IMR-90 (cell line): ENCODE results near the gene FBXL16. TPM values are rescaled to one million over a fixed set of nuclear protein-coding genes. Genes with fewer than 3 reads are reported as not detected.

Source experiments
- ATAC-seq: fragments of 200-7000 bp; cut with Tn5 transposase; 2 replicates; pipeline ENCODE4 v1.9.1; 2020; ENCODE audit warnings: low read depth, mild to moderate bottlenecking, moderate library complexity
- BruUV-seq: library from RNA; stranded (reverse); fragments of 400-500 nt; replicated peaks from 2 replicates; lab custom pipeline; 2021; lab: Mats Ljungman, UMichigan
- CTCF ChIA-PET: fragments of 300-600 bp; formaldehyde crosslinking; extraction: SDS; loops from one replicate; lab custom pipeline; 2021; ENCODE audit warnings: antibody characterized with exemption; lab: Yijun Ruan, JAX
- POLR2A ChIA-PET: fragments of 300-600 bp; sonication (Branson Sonifier 250); formaldehyde crosslinking; loops from one replicate; lab custom pipeline; 2022; ENCODE audit warnings: antibody characterized with exemption; ENCODE audit not compliant: unreplicated experiment; lab: Charles Lee
- DNase-seq: peaks from one replicate; pipeline ENCODE4 v3.0.0; 2013
- H2AFZ ChIP-seq: replicated peaks from 2 replicates; pipeline ENCODE3; 2013; ENCODE audit warnings: low read length, mild to moderate bottlenecking; ENCODE audit not compliant: poor library complexity
- H2AK5ac ChIP-seq: 2 replicates; pipeline ENCODE4 v1.6.1; 2013; ENCODE audit warnings: low read depth, low read length, inconsistent platforms
- H2AK9ac ChIP-seq: replicated peaks from 2 replicates; pipeline ENCODE3; 2013; ENCODE audit warnings: mild to moderate bottlenecking, low read depth, low read length, moderate library complexity; ENCODE audit not compliant: poor library complexity
- H2BK120ac ChIP-seq: 2 replicates; pipeline ENCODE4 v1.6.1; 2013; ENCODE audit warnings: low read depth, low read length, inconsistent platforms
- H2BK15ac ChIP-seq: 3 replicates; pipeline ENCODE4 v1.6.1; 2013; ENCODE audit warnings: low read depth, low read length, inconsistent platforms
- H2BK20ac ChIP-seq: 2 replicates; pipeline ENCODE4 v1.6.1; 2013; ENCODE audit warnings: low read depth, mild to moderate bottlenecking, inconsistent platforms, low read length, moderate library complexity
- H2BK5ac ChIP-seq: 2 replicates; pipeline ENCODE4 v1.6.1; 2013; ENCODE audit warnings: mild to moderate bottlenecking, low read depth, low read length, inconsistent platforms; ENCODE audit not compliant: poor library complexity, severe bottlenecking
- H3K14ac ChIP-seq: replicated peaks from 2 replicates; pipeline ENCODE4 v1.6.1; 2013; ENCODE audit warnings: low read depth, low read length, inconsistent platforms
- H3K18ac ChIP-seq: 2 replicates; pipeline ENCODE4 v1.6.1; 2013; ENCODE audit warnings: low read depth, low read length, control low read depth
- H3K23ac ChIP-seq: 2 replicates; pipeline ENCODE4 v1.6.1; 2013; ENCODE audit warnings: low read depth, low read length, inconsistent platforms
- H3K27ac ChIP-seq: 2 replicates; pipeline ENCODE4 v1.5.1; 2013; ENCODE audit warnings: mild to moderate bottlenecking, control low read depth, low read length; ENCODE audit not compliant: insufficient read depth
- H3K27me3 ChIP-seq: 2 replicates; pipeline ENCODE4 v1.6.1; 2013; ENCODE audit warnings: low read length; ENCODE audit not compliant: control insufficient read depth, insufficient read depth
- H3K36me3 ChIP-seq: 2 replicates; pipeline ENCODE4 v1.6.1; 2013; ENCODE audit warnings: low read length, mixed read lengths; ENCODE audit not compliant: control insufficient read depth, insufficient read depth
- H3K4ac ChIP-seq: 2 replicates; pipeline ENCODE4 v1.6.1; 2013; ENCODE audit warnings: low read depth, low read length, inconsistent platforms
- H3K4me1 ChIP-seq: 2 replicates; pipeline ENCODE4 v1.6.1; 2013; ENCODE audit warnings: low read length, mixed read lengths; ENCODE audit not compliant: control insufficient read depth, insufficient read depth
- H3K4me2 ChIP-seq: 2 replicates; pipeline ENCODE4 v1.6.1; 2013; ENCODE audit warnings: low read depth, mild to moderate bottlenecking, control low read depth, low read length, moderate library complexity
- H3K4me3 ChIP-seq: 2 replicates; pipeline ENCODE4 v1.5.1; 2013; ENCODE audit warnings: low read depth, mild to moderate bottlenecking, control low read depth, low read length, moderate library complexity; ENCODE audit not compliant: insufficient read depth
- H3K56ac ChIP-seq: 2 replicates; pipeline ENCODE4 v1.6.1; 2013; ENCODE audit warnings: low read length, inconsistent platforms; ENCODE audit not compliant: insufficient read depth; ENCODE audit errors: extremely low read depth
- H3K79me1 ChIP-seq, 2 experiments: 2 replicates each; pipeline ENCODE4 v1.6.1; 2013; ENCODE audit warnings: low read length in 2 of 2, inconsistent platforms in 1 of 2, low read depth in 1 of 2
- H3K9ac ChIP-seq: 2 replicates; pipeline ENCODE4 v1.6.1; 2013; ENCODE audit warnings: low read depth, low read length, control low read depth
- H3K9me1 ChIP-seq: 2 replicates; pipeline ENCODE4 v1.6.1; 2013; ENCODE audit warnings: low read length, inconsistent platforms; ENCODE audit not compliant: insufficient read depth
- H3K9me3 ChIP-seq: 2 replicates; pipeline ENCODE4 v1.6.1; 2013; ENCODE audit warnings: low read length; ENCODE audit not compliant: control insufficient read depth, insufficient read depth
- H4K20me1 ChIP-seq: 2 replicates; pipeline ENCODE4 v1.6.1; 2013; ENCODE audit warnings: low read length, inconsistent platforms; ENCODE audit not compliant: insufficient read depth
- H4K5ac ChIP-seq: 2 replicates; pipeline ENCODE4 v1.6.1; 2013; ENCODE audit warnings: mild to moderate bottlenecking, low read depth, low read length, control low read depth
- H4K8ac ChIP-seq, 2 experiments: 2 replicates each; pipeline ENCODE4 v1.6.1; 2013; ENCODE audit warnings: low read depth in 2 of 2, low read length in 2 of 2, control low read depth in 1 of 2, inconsistent platforms in 1 of 2
- H4K91ac ChIP-seq: 2 replicates; pipeline ENCODE4 v1.6.1; 2013; ENCODE audit warnings: low read depth, low read length, inconsistent platforms; ENCODE audit not compliant: insufficient read depth
- BHLHE40 ChIP-seq: fragments of 150-350 bp; IDR thresholded peaks from 2 replicates; pipeline ENCODE4 v1.6.1; 2016; ENCODE audit warnings: mild to moderate bottlenecking, low read depth, low read length
- CEBPB ChIP-seq: IDR thresholded peaks from 2 replicates; pipeline ENCODE4 v1.6.1; 2012; ENCODE audit warnings: low read depth, low read length, improper control_type of control experiment
- CHD1 ChIP-seq: IDR thresholded peaks from 2 replicates; pipeline ENCODE4 v1.6.1; 2012; ENCODE audit warnings: low read depth, low read length, improper control_type of control experiment
- ELK1 ChIP-seq: fragments of 150-350 bp; IDR thresholded peaks from 2 replicates; pipeline ENCODE4 v1.6.1; 2016; ENCODE audit warnings: low read depth, mild to moderate bottlenecking, low read length, moderate library complexity, borderline replicate concordance
- FOS ChIP-seq: fragments of 150-350 bp; IDR thresholded peaks from 2 replicates; pipeline ENCODE4 v1.6.1; 2016; ENCODE audit warnings: low read depth, low read length
- MAFK ChIP-seq: IDR thresholded peaks from 2 replicates; pipeline ENCODE4 v1.6.1; 2012; ENCODE audit warnings: low read depth, low read length, improper control_type of control experiment
- MAZ ChIP-seq: IDR thresholded peaks from 2 replicates; pipeline ENCODE4 v1.6.1; 2012; ENCODE audit warnings: low read depth, mild to moderate bottlenecking, low read length, improper control_type of control experiment, moderate library complexity, borderline replicate concordance
- MXI1 ChIP-seq: IDR thresholded peaks from 2 replicates; pipeline ENCODE4 v1.6.1; 2012; ENCODE audit warnings: low read depth, mild to moderate bottlenecking, low read length, moderate library complexity, borderline replicate concordance
- NFE2L2 ChIP-seq: fragments of 150-350 bp; IDR thresholded peaks from 2 replicates; pipeline ENCODE4 v1.6.1; 2016; ENCODE audit warnings: low read depth, mild to moderate bottlenecking, low read length
- POLR2A ChIP-seq: IDR thresholded peaks from 2 replicates; pipeline ENCODE4 v1.6.1; 2012; ENCODE audit warnings: mild to moderate bottlenecking, low read depth, low read length
- RAD21 ChIP-seq: IDR thresholded peaks from 2 replicates; pipeline ENCODE4 v1.6.1; 2012; ENCODE audit warnings: low read length, improper control_type of control experiment
- RCOR1 ChIP-seq: IDR thresholded peaks from 2 replicates; pipeline ENCODE4 v1.6.1; 2012; ENCODE audit warnings: mild to moderate bottlenecking, low read length, improper control_type of control experiment; ENCODE audit not compliant: insufficient replicate concordance
- RFX5 ChIP-seq: IDR thresholded peaks from 2 replicates; pipeline ENCODE4 v1.8.0; 2012; ENCODE audit warnings: low read depth, mild to moderate bottlenecking, low read length, moderate library complexity
- SMC3 ChIP-seq: fragments of 150-350 bp; IDR thresholded peaks from 2 replicates; pipeline ENCODE4 v1.6.1; 2016; ENCODE audit warnings: low read depth, mild to moderate bottlenecking, antibody characterized with exemption, low read length, moderate library complexity
- USF2 ChIP-seq: fragments of 150-350 bp; IDR thresholded peaks from 2 replicates; pipeline ENCODE4 v1.6.1; 2017; ENCODE audit warnings: mild to moderate bottlenecking, antibody characterized with exemption, low read length, low read depth
- WGBS, 2 experiments: methylation state at CpG; one replicate each; pipeline versions ENCODE4 v1.1.5 to v1.1.7; 2013; ENCODE audit warnings: missing lambda C conversion rate in 2 of 2; ENCODE audit not compliant: insufficient read length in 1 of 2; ENCODE audit errors: extremely low coverage in 2 of 2; 5-methylcytosine and 5-hydroxymethylcytosine counted together
- dilution Hi-C: fragments of 300-500 bp; cut with HindIII; formaldehyde crosslinking; loops from one replicate; pipeline ENCODE4 v1.14.3; 2018; ENCODE audit warnings: low sequenced_read_pairs; ENCODE audit not compliant: unreplicated experiment
- in situ Hi-C: fragments of 300-500 bp; cut with MboI; formaldehyde crosslinking; loops from 3 replicates; pipeline ENCODE4 v1.14.3; 2019; ENCODE audit warnings: low sequenced_read_pairs, inconsistent platforms, mixed read lengths
- intact Hi-C: fragments of 100-400 bp; cut with micrococcal nuclease; formaldehyde crosslinking; loops from 2 replicates; pipeline ENCODE4 v1.10.0; 2022
- polyA plus RNA-seq, 3 experiments: library from polyadenylated mRNA; depleted of rRNA; stranded (reverse); fragments of >200 nt; gene quantifications; 2 replicates each; pipeline ENCODE4 v1.2.3, GENCODE V29; 2012; ENCODE audit warnings: low replicate concordance in 1 of 3
- total RNA-seq: library from RNA; depleted of rRNA; stranded (reverse); fragments of >200 nt; gene quantifications from 2 replicates; pipeline ENCODE4 v1.2.3, GENCODE V29; 2012

FBXL16 gene
- total and polyA plus RNA-seq, 2 of the 4 experiments (the other 2 are of a cell fraction): 0.18 to 2.2 TPM

GRCh38 chr16:677316-678190 is 28.0 kb downstream of the FBXL16 start (continued):
- no peak for TF ChIP-seq MAZ

GRCh38 chr16:676913-677312 is 28.7 kb downstream of the FBXL16 start:
- H3K4me1 ChIP-seq: peaks cover 18% of the 10 kb centered on the region
- BruUV-seq: no TSS peak
- no peak overlapping the region for H4K5ac ChIP-seq
- no peak overlapping the region for H2AFZ ChIP-seq
- no peak overlapping the region for H3K56ac ChIP-seq
- no peak overlapping the region for H2BK120ac ChIP-seq
- in situ Hi-C loops: no loop called here
- ATAC-seq (no peak), DNase-seq (no peak)
- H3K27ac ChIP-seq: no peak overlapping the region
- no peak overlapping the region for H3K4me3 ChIP-seq
- no peak overlapping the region for H3K9ac ChIP-seq
- WGBS, 2 experiments: 69% methylated on average over 14 of the region's 23 CpGs; no CpG with 5 or more reads in 1 of the 2 experiments
- H3K23ac ChIP-seq: no peak overlapping the region
- H2AK5ac ChIP-seq: no peak overlapping the region
- H3K4me2 ChIP-seq: no peak overlapping the region
- H4K8ac ChIP-seq: no peak overlapping the region
- no peak overlapping the region for H2BK15ac ChIP-seq
- CTCF ChIA-PET: no interaction called here
- no peak overlapping the region for H3K14ac ChIP-seq
- peaks cover 2 to 30% of the 10 kb centered on the region in 2 experiments; a peak in 3 of 4 replicates for H3K79me1 ChIP-seq
- H3K9me1 ChIP-seq: peaks cover 12% of the 10 kb centered on the region
- POLR2A ChIA-PET: no interaction called here
- no peak overlapping the region for H2BK5ac ChIP-seq
- no peak overlapping the region for H2AK9ac ChIP-seq
- no peak overlapping the region for H3K4ac ChIP-seq
- no peaks in the 10 kb centered on the region for H3K27me3 ChIP-seq
- H4K20me1 ChIP-seq: peaks cover 33% of the 10 kb centered on the region
- H4K91ac ChIP-seq: no peak overlapping the region
- intact Hi-C loops: no loop called here
- no peak overlapping the region for H2BK20ac ChIP-seq
- no peak overlapping the region for H3K18ac ChIP-seq
- H3K9me3 ChIP-seq: no peaks in the 10 kb centered on the region
- dilution Hi-C loops: no loop called here
- peaks cover 29% of the 10 kb centered on the region for H3K36me3 ChIP-seq
- TF ChIP-seq MAFK (no peak), RFX5 (no peak), ELK1 (no peak), CHD1 (no peak), USF2 (no peak), RCOR1 (no peak), RAD21 (no peak), POLR2A (no peak), FOS (no peak), BHLHE40 (no peak), SMC3 (no peak), NFE2L2 (no peak), CEBPB (no peak), MXI1 (no peak), MAZ (no peak)
